Retinal pigment epithelial cell (primary cell): ENCODE measurements around the gene BLACAT1.
"Not testable (repeated sequence)": the region's sequence is repeated elsewhere in the genome, so short reads cannot be mapped to it uniquely, and the experiment has no call there.

Source experiments
- DNase-seq: peaks from one replicate; pipeline ENCODE4 v3.0.0-alpha.2; 2010; ENCODE audit warnings: low read depth
- H3K4me3 ChIP-seq: 2 replicates; pipeline ENCODE4 v1.5.1; 2011; ENCODE audit warnings: mild to moderate bottlenecking, low read length, control low read depth, moderate library complexity
- CTCF ChIP-seq: conservative IDR thresholded peaks from 2 replicates; pipeline ENCODE4 v1.5.1; 2011; ENCODE audit warnings: low read depth, low read length, control low read depth, inconsistent platforms

BLACAT1 gene

GRCh38 chr1:205481629-205482151, 25.8 kb upstream of the BLACAT1 start:
- TF ChIP-seq CTCF, result no peak
- no peak overlapping the region for H3K4me3 ChIP-seq
- peak; percentile 55 for DNase-seq

GRCh38 chr1:205481218-205481617, 25.4 kb upstream of the BLACAT1 start:
- no peak for TF ChIP-seq CTCF
- no peak for DNase-seq
- no peak overlapping the region for H3K4me3 ChIP-seq

DNA sequence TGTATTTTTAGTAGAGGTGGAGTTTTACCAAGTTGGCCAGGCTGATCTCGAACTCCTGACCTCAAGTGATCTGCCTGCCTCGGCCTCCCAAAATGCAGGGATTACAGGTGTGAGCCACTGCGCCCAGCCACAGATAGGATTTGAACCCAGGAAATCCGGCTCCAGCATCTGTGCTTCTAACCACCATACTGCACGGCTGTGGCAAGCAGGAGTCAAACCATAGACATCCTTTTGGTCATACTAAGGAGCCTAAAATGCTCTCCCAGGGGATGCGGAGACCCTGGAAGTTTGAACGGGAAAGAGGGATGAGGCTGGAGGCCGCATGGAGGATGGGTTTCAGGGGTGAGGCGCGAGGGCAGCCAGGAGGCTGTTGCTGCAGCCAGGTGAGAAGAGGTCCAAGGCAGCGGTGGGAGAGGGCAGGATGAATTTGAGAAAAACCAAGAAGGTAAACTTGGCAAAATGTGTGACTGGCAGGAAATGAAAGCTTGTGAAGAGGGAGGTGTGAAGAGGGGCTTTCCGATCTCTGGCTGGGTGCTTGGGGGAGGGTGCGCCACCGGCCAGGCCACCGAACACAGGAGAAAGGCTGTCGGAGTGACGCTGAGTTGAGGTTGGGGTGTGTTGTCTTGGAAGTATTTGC, 24.6 kb upstream of the BLACAT1 start:
- H3K4me3 ChIP-seq, result no peak overlapping the region
- no peak for TF ChIP-seq CTCF
- DNase-seq, result no peak

DNA sequence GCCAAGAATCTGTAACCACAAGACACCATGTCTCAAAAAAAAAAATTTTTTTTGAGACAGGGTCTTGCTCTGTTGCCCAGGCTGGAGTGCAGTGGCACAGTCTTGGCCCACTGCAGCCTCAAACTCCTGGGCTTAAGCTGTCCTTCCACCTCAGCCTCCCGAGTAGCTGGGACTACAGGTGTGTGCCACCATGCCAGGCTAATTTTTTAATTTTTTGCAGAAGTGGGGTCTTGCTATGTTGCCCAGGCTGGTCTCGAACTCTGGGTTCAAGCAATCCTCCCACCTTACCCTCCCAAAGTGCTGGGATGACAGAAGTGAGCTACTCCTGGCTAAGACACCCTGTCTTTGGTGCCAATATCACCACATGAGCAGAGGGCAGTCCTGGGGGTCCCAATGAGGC, 23.1 kb upstream of the BLACAT1 start:
- not testable (repeated sequence) for DNase-seq, H3K4me3 ChIP-seq

DNA sequence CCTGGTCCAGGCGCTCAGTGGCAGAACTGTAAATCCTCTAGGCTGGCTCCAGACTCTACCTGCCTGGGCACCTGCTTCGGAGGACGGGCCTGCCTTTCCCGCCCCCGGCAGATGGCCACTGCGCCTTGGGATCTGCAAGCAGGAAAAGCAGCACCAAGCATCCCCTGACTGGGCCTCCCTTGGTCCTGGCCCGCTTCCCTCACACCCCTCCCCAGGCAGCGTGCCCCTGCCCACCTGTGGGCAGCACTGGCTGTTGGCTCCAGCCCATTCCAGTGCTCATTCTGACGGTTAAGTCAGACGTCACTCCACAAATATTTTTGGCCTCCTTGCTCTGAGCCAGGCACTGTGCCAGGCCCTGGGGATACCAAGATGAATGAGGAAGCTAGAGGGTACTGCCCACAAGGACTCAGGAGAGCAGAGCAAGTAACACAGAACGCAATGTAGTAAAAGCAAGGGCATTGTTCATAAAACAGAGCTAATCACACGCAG, 22.0 kb upstream of the BLACAT1 start:
- no peak for TF ChIP-seq CTCF
- DNase-seq, result peak; percentile 81
- no peak overlapping the region for H3K4me3 ChIP-seq

GRCh38 chr1:205477121-205477758, 21.4 kb upstream of the BLACAT1 start:
- peak; percentile 1 for TF ChIP-seq CTCF
- no peak overlapping the region for H3K4me3 ChIP-seq
- no peak for DNase-seq

GRCh38 chr1:205476648-205477047, 20.8 kb upstream of the BLACAT1 start:
- no peak for TF ChIP-seq CTCF
- H3K4me3 ChIP-seq, result no peak overlapping the region
- DNase-seq, result no peak
